SIG-M5 treated with dmso at 0.1 percent for 504 hours (cell line): ENCODE data around the gene PROSER3.

ENCODE experiments used
- DNase-seq: peaks from one replicate; lab custom pipeline; 2025; ENCODE audit not compliant: unreplicated experiment; lab: John Stamatoyannopoulos, UW

PROSER3 gene

GRCh38 chr19:35775298-35776101 lies 17.5 kb downstream of the PROSER3 start, which contains the start of gene ARHGAP33:
TSS of gene ARHGAP33 (plus strand) at chr19:35775564. CDS start at chr19:35775659, 95 bp downstream.
- DNase-seq = peak; percentile 94

DNA sequence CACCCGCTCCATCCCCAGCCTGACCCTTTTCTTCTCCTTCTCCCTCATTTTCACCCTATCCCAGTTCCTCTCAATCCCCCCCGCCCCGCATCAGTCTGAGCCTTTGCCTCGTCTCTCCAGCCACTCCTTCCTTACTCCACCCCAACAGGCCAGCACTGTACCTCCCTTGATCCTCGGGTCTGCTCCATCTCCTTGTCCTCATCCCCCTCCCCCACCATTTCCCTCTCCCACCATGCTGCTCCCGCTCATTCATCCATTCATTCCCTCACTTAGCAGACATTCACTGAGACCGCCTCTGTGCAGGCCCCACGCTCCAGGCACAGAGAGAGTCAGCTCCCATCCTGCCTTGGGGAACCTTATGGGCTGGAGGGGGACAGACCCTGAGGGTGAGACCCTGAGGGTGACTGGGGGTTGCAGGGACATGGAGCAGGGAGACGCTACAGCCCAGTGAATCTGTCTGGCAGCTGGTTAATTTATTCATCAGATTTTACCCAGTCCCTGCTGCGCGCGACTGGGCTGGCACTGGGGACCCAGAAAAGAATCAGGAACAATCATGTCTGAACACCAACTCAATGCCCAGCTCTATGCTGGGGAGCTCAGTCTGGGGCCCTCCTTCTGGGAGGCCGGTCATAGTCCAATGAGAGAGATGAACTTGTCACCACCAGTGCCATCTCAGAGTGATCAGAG lies 18.3 kb downstream of the PROSER3 start:
- DNase-seq = no peak

- DNase-seq = no peak
These were observed 19.3 kb downstream of the PROSER3 start for GRCh38 chr19:35777086-35777841.

- DNase-seq = no peak
These were observed 20.0 kb downstream of the PROSER3 start for GRCh38 chr19:35777961-35778360.

GRCh38 chr19:35779033-35779432 lies 21.1 kb downstream of the PROSER3 start:
- no peak for DNase-seq

DNA sequence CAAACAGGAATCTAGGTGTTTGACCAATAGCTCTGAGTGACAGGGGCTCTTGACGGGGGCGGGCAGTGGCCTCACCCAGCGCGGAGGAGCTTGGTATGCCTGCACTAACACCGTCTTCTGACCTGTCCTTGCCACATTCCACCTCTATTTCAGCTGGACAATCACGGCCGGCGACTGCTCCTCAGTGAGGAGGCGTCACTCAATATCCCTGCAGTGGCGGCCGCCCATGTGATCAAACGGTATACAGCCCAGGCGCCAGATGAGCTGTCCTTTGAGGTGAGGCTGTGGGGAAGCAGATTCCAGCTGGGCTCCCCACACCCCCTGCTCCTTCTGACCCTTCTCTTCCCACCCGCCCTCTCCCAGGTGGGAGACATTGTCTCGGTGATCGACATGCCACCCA lies 22.1 kb downstream of the PROSER3 start:
- no peak for DNase-seq

DNA sequence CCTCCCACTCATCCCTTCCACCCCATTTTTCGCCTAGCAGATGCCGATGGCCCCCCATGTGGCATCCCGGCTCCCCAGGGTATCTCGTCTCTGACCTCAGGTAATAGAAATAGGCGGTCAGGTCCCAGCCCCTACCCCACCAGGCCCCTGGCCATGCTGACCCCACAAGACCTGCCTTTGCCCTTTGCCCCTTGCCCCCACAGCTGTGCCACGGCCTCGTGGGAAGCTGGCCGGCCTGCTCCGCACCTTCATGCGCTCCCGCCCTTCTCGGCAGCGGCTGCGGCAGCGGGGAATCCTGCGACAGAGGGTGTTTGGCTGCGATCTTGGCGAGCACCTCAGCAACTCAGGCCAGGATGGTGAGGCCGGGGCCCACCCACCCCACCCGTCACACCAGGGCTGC lies 22.7 kb downstream of the PROSER3 start:
- DNase-seq = no peak

DNA sequence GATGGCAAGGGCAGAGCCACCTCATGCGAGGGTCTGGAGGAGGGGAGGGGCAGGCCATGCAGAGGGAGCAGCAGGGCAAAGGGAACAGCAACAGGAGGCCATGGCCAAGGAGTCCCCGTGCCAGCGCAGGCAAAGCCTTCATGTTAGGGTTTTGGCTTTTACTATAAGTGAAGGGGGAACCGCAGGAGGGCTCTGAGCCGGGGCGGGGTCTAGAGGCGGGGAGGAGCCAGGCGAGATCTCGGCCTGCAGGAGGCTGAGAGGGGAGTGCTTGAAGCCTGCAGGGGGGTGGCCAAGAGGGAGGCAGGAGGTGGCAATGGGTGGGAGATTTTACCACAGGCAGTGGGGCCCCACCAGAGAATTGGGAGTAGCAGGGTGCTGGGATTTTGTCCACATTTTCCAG lies 23.7 kb downstream of the PROSER3 start:
- DNase-seq = no peak

DNA sequence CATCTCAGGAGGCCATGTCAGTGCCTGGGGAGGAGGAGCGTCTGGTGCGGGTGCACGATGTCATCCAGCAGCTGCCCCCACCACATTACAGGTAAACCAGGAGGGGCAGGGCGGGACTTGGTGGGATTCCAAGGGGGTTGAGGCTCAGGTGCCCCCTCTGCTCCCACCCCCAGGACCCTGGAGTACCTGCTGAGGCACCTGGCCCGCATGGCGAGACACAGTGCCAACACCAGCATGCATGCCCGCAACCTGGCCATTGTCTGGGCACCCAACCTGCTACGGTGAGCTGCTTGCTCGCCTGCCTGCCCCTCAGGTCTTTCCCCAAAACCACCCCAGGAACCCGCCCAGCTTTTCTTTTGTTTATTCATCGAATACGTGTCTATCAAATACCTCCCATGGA lies 24.6 kb downstream of the PROSER3 start:
- no peak for DNase-seq

- no peak for DNase-seq
These were observed 25.8 kb downstream of the PROSER3 start for GRCh38 chr19:35783469-35784434.

GRCh38 chr19:35784503-35785338 lies 26.7 kb downstream of the PROSER3 start:
- DNase-seq = no peak

DNA sequence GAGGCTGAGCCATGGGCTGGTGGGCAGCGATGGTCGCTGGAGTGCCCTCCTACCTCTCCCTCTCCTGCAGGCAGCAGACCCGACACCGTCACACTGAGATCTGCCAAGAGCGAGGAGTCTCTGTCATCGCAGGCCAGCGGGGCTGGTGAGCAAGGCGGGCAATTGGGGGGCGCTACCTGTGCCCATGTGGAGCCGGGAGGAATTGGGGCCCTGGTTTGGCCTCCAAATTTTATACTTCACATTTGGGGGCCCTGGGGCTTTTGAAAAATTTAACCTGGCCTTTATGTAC lies 27.3 kb downstream of the PROSER3 start:
- no peak for DNase-seq

DNA sequence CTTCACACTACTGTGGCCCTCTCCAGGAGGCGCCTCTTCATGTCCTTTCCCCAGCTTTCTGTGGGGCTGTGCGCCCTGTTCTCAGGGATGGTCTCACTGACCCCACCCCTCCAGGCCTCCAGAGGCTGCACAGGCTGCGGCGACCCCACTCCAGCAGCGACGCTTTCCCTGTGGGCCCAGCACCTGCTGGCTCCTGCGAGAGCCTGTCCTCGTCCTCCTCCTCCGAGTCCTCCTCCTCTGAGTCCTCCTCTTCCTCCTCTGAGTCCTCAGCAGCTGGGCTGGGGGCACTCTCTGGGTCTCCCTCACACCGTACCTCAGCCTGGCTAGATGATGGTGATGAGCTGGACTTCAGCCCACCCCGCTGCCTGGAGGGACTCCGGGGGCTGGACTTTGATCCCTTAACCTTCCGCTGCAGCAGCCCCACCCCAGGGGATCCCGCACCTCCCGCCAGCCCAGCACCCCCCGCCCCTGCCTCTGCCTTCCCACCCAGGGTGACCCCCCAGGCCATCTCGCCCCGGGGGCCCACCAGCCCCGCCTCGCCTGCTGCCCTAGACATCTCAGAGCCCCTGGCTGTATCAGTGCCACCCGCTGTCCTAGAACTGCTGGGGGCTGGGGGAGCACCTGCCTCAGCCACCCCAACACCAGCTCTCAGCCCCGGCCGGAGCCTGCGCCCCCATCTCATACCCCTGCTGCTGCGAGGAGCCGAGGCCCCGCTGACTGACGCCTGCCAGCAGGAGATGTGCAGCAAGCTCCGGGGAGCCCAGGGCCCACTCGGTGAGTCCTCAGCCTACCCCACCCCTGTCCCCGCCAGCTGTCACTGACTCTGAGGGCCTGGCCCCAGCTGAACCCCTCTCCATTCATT lies 28.6 kb downstream of the PROSER3 start:
- DNase-seq = no peak

DNA sequence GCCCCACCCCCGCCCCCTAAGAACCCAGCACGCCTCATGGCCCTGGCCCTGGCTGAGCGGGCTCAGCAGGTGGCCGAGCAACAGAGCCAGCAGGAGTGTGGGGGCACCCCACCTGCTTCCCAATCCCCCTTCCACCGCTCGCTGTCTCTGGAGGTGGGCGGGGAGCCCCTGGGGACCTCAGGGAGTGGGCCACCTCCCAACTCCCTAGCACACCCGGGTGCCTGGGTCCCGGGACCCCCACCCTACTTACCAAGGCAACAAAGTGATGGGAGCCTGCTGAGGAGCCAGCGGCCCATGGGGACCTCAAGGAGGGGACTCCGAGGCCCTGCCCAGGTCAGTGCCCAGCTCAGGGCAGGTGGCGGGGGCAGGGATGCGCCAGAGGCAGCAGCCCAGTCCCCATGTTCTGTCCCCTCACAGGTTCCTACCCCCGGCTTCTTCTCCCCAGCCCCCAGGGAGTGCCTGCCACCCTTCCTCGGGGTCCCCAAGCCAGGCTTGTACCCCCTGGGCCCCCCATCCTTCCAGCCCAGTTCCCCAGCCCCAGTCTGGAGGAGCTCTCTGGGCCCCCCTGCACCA lies 29.3 kb downstream of the PROSER3 start:
- no peak for DNase-seq

DNA sequence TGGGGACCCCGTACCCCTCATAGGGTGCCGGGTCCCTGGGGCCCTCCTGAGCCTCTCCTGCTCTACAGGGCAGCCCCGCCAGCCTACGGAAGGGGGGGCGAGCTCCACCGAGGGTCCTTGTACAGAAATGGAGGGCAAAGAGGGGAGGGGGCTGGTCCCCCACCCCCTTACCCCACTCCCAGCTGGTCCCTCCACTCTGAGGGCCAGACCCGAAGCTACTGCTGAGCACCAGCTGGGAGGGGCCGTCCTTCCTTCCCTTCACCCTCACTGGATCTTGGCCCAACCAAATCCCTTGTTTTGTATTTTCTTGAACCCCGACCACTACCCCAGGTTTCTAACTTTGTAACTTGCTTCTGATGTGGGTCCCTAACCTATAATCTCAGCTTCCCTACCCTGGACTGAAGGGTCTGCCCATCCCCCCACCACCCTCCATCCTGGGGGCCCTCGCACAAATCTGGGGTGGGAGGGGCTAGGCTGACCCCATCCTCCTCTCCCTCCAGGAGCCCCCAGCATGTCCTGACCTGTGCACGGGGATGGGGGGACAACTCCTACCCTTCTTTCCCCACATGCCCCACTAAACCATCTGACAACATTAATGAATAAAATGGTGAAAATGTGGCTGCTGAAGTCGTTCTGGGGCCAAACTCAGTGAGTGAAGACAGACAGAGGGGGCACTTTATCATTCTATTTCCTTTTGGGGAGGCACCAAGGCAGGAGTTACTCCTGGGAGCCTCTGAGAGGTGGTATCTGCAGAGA lies 30.4 kb downstream of the PROSER3 start:
- DNase-seq = no peak

- no peak for DNase-seq
These were observed 31.4 kb downstream of the PROSER3 start for GRCh38 chr19:35789195-35789977.
